Mesenchymal stem cell (in vitro differentiated cells and primary cell): Measurements from ENCODE around the gene SP1.
"Not testable (repeated sequence)": the region's sequence is repeated elsewhere in the genome, so short reads cannot be mapped to it uniquely, and the experiment has no call there.

Source experiments
- DNase-seq: peaks from one replicate; pipeline ENCODE4 v3.0.0-alpha.2; 2013
- H2AFZ ChIP-seq: one replicate; pipeline ENCODE4 v1.6.1; 2013; ENCODE audit warnings: low read depth, mild to moderate bottlenecking, control low read depth, inconsistent platforms, low read length, moderate library complexity
- H2AK5ac ChIP-seq: 2 replicates; pipeline ENCODE4 v1.6.1; 2013; ENCODE audit warnings: low read length, moderate library complexity, mild to moderate bottlenecking, inconsistent platforms; ENCODE audit not compliant: severe bottlenecking
- H2BK120ac ChIP-seq: one replicate; pipeline ENCODE4 v1.6.1; 2013; ENCODE audit warnings: low read depth, mild to moderate bottlenecking, inconsistent platforms, low read length, moderate library complexity
- H2BK12ac ChIP-seq, 2 experiments: one replicate each; pipeline ENCODE4 v1.6.1; 2013; ENCODE audit warnings: inconsistent platforms in 2 of 2, low read length in 2 of 2, mild to moderate bottlenecking in 2 of 2, moderate library complexity in 2 of 2, control low read depth in 1 of 2
- H2BK15ac ChIP-seq: one replicate; pipeline ENCODE4 v1.6.1; 2013; ENCODE audit warnings: mild to moderate bottlenecking, low read depth, inconsistent platforms; ENCODE audit not compliant: poor library complexity, severe bottlenecking
- H2BK5ac ChIP-seq: 2 replicates; pipeline ENCODE4 v1.6.1; 2013; ENCODE audit warnings: low read depth, mild to moderate bottlenecking, low read length, control low read depth, inconsistent platforms; ENCODE audit not compliant: poor library complexity, severe bottlenecking
- H3K14ac ChIP-seq, 2 experiments: one replicate each; pipeline ENCODE4 v1.6.1; 2013; ENCODE audit warnings: inconsistent platforms in 2 of 2, low read length in 2 of 2, control low read depth in 1 of 2, mild to moderate bottlenecking in 1 of 2, moderate library complexity in 1 of 2
- H3K18ac ChIP-seq, 2 experiments: one replicate each; pipeline ENCODE4 v1.6.1; 2013; ENCODE audit warnings: inconsistent platforms in 2 of 2, low read length in 2 of 2, control low read depth in 1 of 2, low read depth in 1 of 2, mild to moderate bottlenecking in 1 of 2
- H3K23ac ChIP-seq, 2 experiments: one replicate each; pipeline ENCODE4 v1.6.1; 2013; ENCODE audit warnings: inconsistent platforms in 2 of 2, low read length in 2 of 2, mild to moderate bottlenecking in 2 of 2, moderate library complexity in 2 of 2, control low read depth in 1 of 2
- H3K27ac ChIP-seq: 2 replicates; pipeline ENCODE4 v1.5.1; 2013; ENCODE audit warnings: mild to moderate bottlenecking, moderate library complexity, low read length, control low read depth, inconsistent platforms; ENCODE audit not compliant: poor library complexity, severe bottlenecking
- H3K27me3 ChIP-seq, 2 experiments: 2 replicates each; pipeline versions ENCODE4 v1.6.1 to v1.7.0; 2013; ENCODE audit warnings: low read length in 2 of 2, mild to moderate bottlenecking in 2 of 2, moderate library complexity in 2 of 2, control low read depth in 1 of 2, inconsistent platforms in 1 of 2; ENCODE audit not compliant: control insufficient read depth in 1 of 2, insufficient read depth in 1 of 2
- H3K36me3 ChIP-seq, 2 experiments: 2 replicates each; pipeline versions ENCODE4 v1.6.1 to v1.7.0; 2013; ENCODE audit warnings: low read length in 2 of 2, control low read depth in 1 of 2, inconsistent platforms in 1 of 2, low read depth in 1 of 2, mild to moderate bottlenecking in 1 of 2; ENCODE audit not compliant: insufficient read depth in 2 of 2, control insufficient read depth in 1 of 2
- H3K4ac ChIP-seq, 2 experiments: one replicate each; pipeline ENCODE4 v1.6.1; 2013; ENCODE audit warnings: inconsistent platforms in 2 of 2, low read length in 2 of 2, mild to moderate bottlenecking in 2 of 2, moderate library complexity in 2 of 2, control low read depth in 1 of 2, low read depth in 1 of 2
- H3K4me1 ChIP-seq: 2 replicates; pipeline ENCODE4 v1.6.1; 2013; ENCODE audit warnings: low read depth, low read length, control low read depth; ENCODE audit not compliant: control insufficient read depth, insufficient read depth
- H3K4me2 ChIP-seq: 2 replicates; pipeline ENCODE4 v1.6.1; 2013; ENCODE audit warnings: low read length, mild to moderate bottlenecking, inconsistent platforms; ENCODE audit not compliant: poor library complexity, severe bottlenecking
- H3K4me3 ChIP-seq, 2 experiments: 2 replicates each; pipeline versions ENCODE4 v1.5.1 to v1.7.0; 2013; ENCODE audit warnings: low read length in 2 of 2, mild to moderate bottlenecking in 2 of 2, control low read depth in 1 of 2, low read depth in 1 of 2; ENCODE audit not compliant: insufficient read depth in 1 of 2
- H3K79me1 ChIP-seq: replicated peaks from 2 replicates; pipeline ENCODE4 v1.6.1; 2013; ENCODE audit warnings: mild to moderate bottlenecking, control low read depth, low read length, inconsistent platforms; ENCODE audit not compliant: poor library complexity, severe bottlenecking
- H3K9ac ChIP-seq: 2 replicates; pipeline ENCODE4 v1.7.0; 2013; ENCODE audit warnings: mild to moderate bottlenecking, low read length, moderate library complexity
- H3K9me3 ChIP-seq: 2 replicates; pipeline ENCODE4 v1.7.0; 2013; ENCODE audit warnings: mild to moderate bottlenecking, low read length; ENCODE audit not compliant: control insufficient read depth
- H4K8ac ChIP-seq: one replicate; pipeline ENCODE4 v1.6.1; 2013; ENCODE audit warnings: inconsistent platforms, mild to moderate bottlenecking, low read length, moderate library complexity
- H4K91ac ChIP-seq: one replicate; pipeline ENCODE4 v1.6.1; 2013; ENCODE audit warnings: mild to moderate bottlenecking, low read length, inconsistent platforms
- WGBS: methylation state at CpG from one replicate; pipeline ENCODE4 v1.1.7; 2013; ENCODE audit warnings: mixed read lengths; 5-methylcytosine and 5-hydroxymethylcytosine counted together

The SP1 gene

GRCh38 chr12:53435326-53435725, 55.4 kb downstream of the SP1 start:
- H3K23ac ChIP-seq, H3K4ac ChIP-seq, H3K9ac ChIP-seq, H3K9me3 ChIP-seq, H4K8ac ChIP-seq, H3K14ac ChIP-seq, H3K18ac ChIP-seq, H3K79me1 ChIP-seq, H3K4me2 ChIP-seq, DNase-seq, H3K27me3 ChIP-seq, H3K4me3 ChIP-seq, H3K27ac ChIP-seq, H2BK5ac ChIP-seq, H2BK12ac ChIP-seq, H2AFZ ChIP-seq, H2BK15ac ChIP-seq, H3K36me3 ChIP-seq, H2BK120ac ChIP-seq, H3K4me1 ChIP-seq, H4K91ac ChIP-seq, H2AK5ac ChIP-seq: not testable (repeated sequence)
- 95% methylated on average over 4 of the region's 9 CpGs for WGBS

GRCh38 chr12:53439582-53439981, 59.6 kb downstream of the SP1 start:
- not testable (repeated sequence) for DNase-seq, H3K27ac ChIP-seq, H2AK5ac ChIP-seq, H3K23ac ChIP-seq, H3K18ac ChIP-seq, H3K9me3 ChIP-seq, H2BK12ac ChIP-seq, H3K27me3 ChIP-seq, H2BK5ac ChIP-seq, H3K14ac ChIP-seq, H3K9ac ChIP-seq, H3K4me3 ChIP-seq, H2AFZ ChIP-seq, H3K79me1 ChIP-seq, H3K4me2 ChIP-seq, H2BK15ac ChIP-seq, H3K4ac ChIP-seq, H4K91ac ChIP-seq, H2BK120ac ChIP-seq
- H4K8ac ChIP-seq = peak overlapping the region; percentile 37
- peaks cover 11% of the 10 kb centered on the region for H3K4me1 ChIP-seq
- H3K36me3 ChIP-seq = peaks cover 0 to 16% of the 10 kb centered on the region in 2 experiments

DNA sequence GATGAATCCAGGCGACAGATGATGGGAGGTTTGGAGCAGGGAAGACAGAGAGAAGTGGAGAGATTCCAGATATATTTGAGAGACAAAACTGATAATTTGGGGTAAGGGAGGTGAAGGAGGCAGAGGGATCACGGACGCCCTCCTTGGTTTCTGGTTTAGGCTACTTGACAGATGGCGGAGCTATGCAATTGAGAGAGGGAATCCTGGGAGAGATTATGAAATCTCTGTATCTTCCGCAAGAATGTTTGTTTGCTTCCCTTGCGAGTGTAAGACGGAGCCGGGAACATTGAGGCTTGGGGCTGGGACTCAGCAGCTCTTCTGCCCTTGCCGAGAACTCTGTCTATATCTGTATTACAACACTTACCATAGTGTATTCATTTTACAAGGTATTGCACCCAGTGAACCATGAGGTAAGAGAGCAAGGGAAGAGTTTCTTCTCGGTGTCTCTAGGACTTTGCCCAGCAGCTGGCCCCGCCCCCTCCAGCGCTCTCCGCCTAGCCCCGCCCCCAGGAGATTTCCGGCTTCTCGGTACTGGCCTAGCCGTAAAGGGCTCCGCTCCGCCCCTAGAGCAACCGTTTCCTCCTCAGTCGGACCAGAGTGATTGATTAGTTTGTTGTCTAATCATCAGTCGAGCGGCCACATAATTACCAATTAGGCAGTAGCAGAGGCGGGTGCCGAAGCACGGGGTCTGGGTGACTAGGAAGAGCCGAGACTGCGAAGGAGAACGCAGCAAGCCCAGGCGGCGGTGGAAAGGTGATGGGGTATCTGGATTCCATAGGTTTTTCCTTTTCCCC, 61.3 kb downstream of the SP1 start, which contains the start of gene PRR13:
Gene PRR13 (plus strand): TSS at position 695 of the 794 bp plus-strand sequence. CDS start 981 bp downstream, outside the sequence.
- H3K4me2 ChIP-seq = peak within 1 kb of the TSS; percentile 75
- no peak within 1 kb of the TSS for H3K23ac ChIP-seq
- peaks cover 16% of the 10 kb centered on the region for H3K4me1 ChIP-seq
- peak within 1 kb of the TSS in 1 of 2 experiments; percentile 36 for H3K14ac ChIP-seq
- peaks cover 4 to 31% of the 10 kb centered on the region in 2 experiments for H3K36me3 ChIP-seq
- WGBS = 4% methylated on average over 30 of the region's 31 CpGs
- H3K18ac ChIP-seq = peak within 1 kb of the TSS; percentile 67 to 73
- peak within 1 kb of the TSS; percentile 54 to 91 for H3K4me3 ChIP-seq
- no peaks in the 10 kb centered on the region for H3K9me3 ChIP-seq
- H3K4ac ChIP-seq = peak within 1 kb of the TSS; percentile 47 to 77
- H2BK15ac ChIP-seq = peak within 1 kb of the TSS; percentile 98
- H2BK120ac ChIP-seq = peak within 1 kb of the TSS; percentile 15
- H4K91ac ChIP-seq = no peak within 1 kb of the TSS
- H2BK12ac ChIP-seq = peak within 1 kb of the TSS; percentile 63 to 71
- H2BK5ac ChIP-seq = peak within 1 kb of the TSS; percentile 36
- peak within 1 kb of the TSS; percentile 96 for H3K9ac ChIP-seq
- peak within 1 kb of the TSS; percentile 93 for H2AK5ac ChIP-seq
- peak within 1 kb of the TSS; percentile 84 for H3K27ac ChIP-seq
- no peak within 1 kb of the TSS for H2AFZ ChIP-seq
- H4K8ac ChIP-seq = peak within 1 kb of the TSS; percentile 49
- no peaks in the 10 kb centered on the region for H3K27me3 ChIP-seq
- peaks cover 4% of the 10 kb centered on the region for H3K79me1 ChIP-seq
- DNase-seq = peak; percentile 100

DNA sequence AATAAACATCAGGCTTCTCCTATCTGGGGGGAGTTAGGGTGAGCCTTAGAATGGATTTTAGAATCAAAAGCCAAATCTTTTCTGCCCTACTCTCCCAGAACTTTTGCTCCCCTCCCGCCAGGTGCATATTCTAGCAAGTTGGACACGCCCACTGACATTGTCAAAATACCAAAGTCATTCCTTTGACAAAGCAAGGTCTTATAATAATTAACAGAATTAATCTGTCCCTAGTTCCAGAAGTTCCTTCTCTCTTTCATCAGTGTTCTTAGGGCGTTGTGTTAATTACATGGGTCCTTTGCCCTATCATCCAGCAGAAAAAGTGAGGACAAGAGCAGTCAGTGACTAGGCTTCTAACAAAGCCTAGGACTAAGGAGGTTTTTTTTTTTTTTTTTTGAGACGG, 64.0 kb downstream of the SP1 start:
- WGBS = 100% methylated on average over 3 of the region's 4 CpGs
- H3K4ac ChIP-seq = no peak overlapping the region
- H3K14ac ChIP-seq = no peak overlapping the region
- H3K4me2 ChIP-seq = peak overlapping the region; percentile 23
- no peak for DNase-seq
- no peak overlapping the region for H4K8ac ChIP-seq
- peak overlapping the region in 1 of 2 experiments; percentile 33 for H3K4me3 ChIP-seq
- H3K18ac ChIP-seq = no peak overlapping the region
- H2AFZ ChIP-seq = no peak overlapping the region
- no peak overlapping the region for H2AK5ac ChIP-seq
- no peaks in the 10 kb centered on the region for H3K27me3 ChIP-seq
- H2BK120ac ChIP-seq = no peak overlapping the region
- H3K36me3 ChIP-seq = peaks cover 23 to 55% of the 10 kb centered on the region in 2 experiments
- no peak overlapping the region for H4K91ac ChIP-seq
- H3K9ac ChIP-seq = no peak overlapping the region
- peaks cover 8% of the 10 kb centered on the region for H3K79me1 ChIP-seq
- peaks cover 16% of the 10 kb centered on the region for H3K4me1 ChIP-seq
- no peak overlapping the region for H2BK12ac ChIP-seq
- H3K23ac ChIP-seq = no peak overlapping the region
- H2BK15ac ChIP-seq = no peak overlapping the region
- no peaks in the 10 kb centered on the region for H3K9me3 ChIP-seq
- no peak overlapping the region for H2BK5ac ChIP-seq
- no peak overlapping the region for H3K27ac ChIP-seq
